Upper lobe of right lung (tissue), 1 donor: Measurements from ENCODE around the gene MEGF8. TPM values are rescaled to one million over a fixed set of nuclear protein-coding genes. Genes with fewer than 3 reads are reported as not detected.

ENCODE experiments used
- ATAC-seq: fragments of 200-7000 bp; cut with Tn5 transposase; one replicate; pipeline ENCODE4 v1.9.1; 2020; ENCODE audit warnings: mild to moderate bottlenecking, moderate library complexity
- DNase-seq: peaks from one replicate; pipeline ENCODE4 v3.0.0-alpha.2; 2020
- H3K27ac ChIP-seq: fragments of 200-600 bp; one replicate; pipeline ENCODE4 v1.8.0; 2022
- H3K27me3 ChIP-seq: fragments of 200-600 bp; one replicate; pipeline ENCODE4 v1.8.0; 2022; ENCODE audit warnings: mild to moderate bottlenecking
- H3K36me3 ChIP-seq: fragments of 200-600 bp; one replicate; pipeline ENCODE4 v1.8.0; 2022
- H3K4me1 ChIP-seq: fragments of 200-600 bp; one replicate; pipeline ENCODE4 v1.8.0; 2022
- H3K4me3 ChIP-seq: fragments of 200-600 bp; one replicate; pipeline ENCODE4 v1.8.0; 2022; ENCODE audit warnings: mild to moderate bottlenecking
- H3K9me3 ChIP-seq: fragments of 200-600 bp; one replicate; pipeline ENCODE4 v1.8.0; 2022
- CTCF ChIP-seq: fragments of 200-600 bp; IDR thresholded peaks from one replicate; pipeline ENCODE4 v1.8.0; 2022; ENCODE audit warnings: antibody characterized with exemption
- intact Hi-C: fragments of 100-400 bp; cut with DNase I; formaldehyde crosslinking; loops from one replicate; pipeline ENCODE4 v1.11.0; 2022
- total RNA-seq: library from RNA; stranded (reverse); fragmentation: NEBNext Ultra II Directional; extraction: Animal tissue kit (Norgen Biotek cat#: 25700); gene quantifications from one replicate; pipeline ENCODE4 v1.2.1, GENCODE V29; 2021
- donor health status: DM: no; HTN: yes; CAD: no; lungs with severe emphysema.

Gene MEGF8
- total RNA-seq, 1 donor from 2014 or later, result 18.4 TPM

GRCh38 chr19:42322305-42322704, 3.1 kb upstream of the MEGF8 start:
- Histone ChIP-seq H3K4me1 (peaks cover 23% of the 10 kb centered on the region), H3K27ac (no peak overlapping the region), H3K27me3 (peaks cover 25% of the 10 kb centered on the region), H3K9me3 (no peaks in the 10 kb centered on the region), H3K36me3 (no peaks in the 10 kb centered on the region), H3K4me3 (no peak overlapping the region)
- intact Hi-C loops, result no loop called here
- no peak for TF ChIP-seq CTCF
- DNase-seq, result no peak
- no peak for ATAC-seq

- intact Hi-C loops, result no loop called here
- ATAC-seq (no peak), DNase-seq (no peak)
- Histone ChIP-seq H3K9me3 (no peaks in the 10 kb centered on the region), H3K36me3 (no peaks in the 10 kb centered on the region), H3K27me3 (peaks cover 25% of the 10 kb centered on the region), H3K27ac (no peak overlapping the region), H3K4me1 (peaks cover 22% of the 10 kb centered on the region), H3K4me3 (no peak overlapping the region)
- no peak for TF ChIP-seq CTCF
Observed at GRCh38 chr19:42323473-42323851, 2.0 kb upstream of the MEGF8 start.

- intact Hi-C loops, result no loop called here
- ATAC-seq (no peak), DNase-seq (peak; percentile 73)
- Histone ChIP-seq H3K4me3 (peak overlapping the region; percentile 96), H3K4me1 (peaks cover 22% of the 10 kb centered on the region), H3K27me3 (peaks cover 25% of the 10 kb centered on the region), H3K36me3 (no peaks in the 10 kb centered on the region), H3K27ac (no peak overlapping the region), H3K9me3 (no peaks in the 10 kb centered on the region)
- TF ChIP-seq CTCF, result no peak
Observed at GRCh38 chr19:42323852-42324654, 1.4 kb upstream of the MEGF8 start.

- H3K27ac ChIP-seq, result no peak overlapping the region
- intact Hi-C loops, result no loop called here
Observed at GRCh38 chr19:42324655-42325307, 654 bp upstream of the MEGF8 start.

More at GRCh38 chr19:42324655-42325307, 654 bp upstream of the MEGF8 start:
- Histone ChIP-seq H3K27me3 (peaks cover 25% of the 10 kb centered on the region), H3K36me3 (no peaks in the 10 kb centered on the region), H3K4me3 (peak overlapping the region; percentile 96), H3K9me3 (no peaks in the 10 kb centered on the region), H3K4me1 (peaks cover 22% of the 10 kb centered on the region)
- ATAC-seq, result no peak
- TF ChIP-seq CTCF, result no peak
- no peak for DNase-seq
